ENCODE measurements around the gene RPP25L.
A peak's percentile ranks its signal among the peaks of the same experiment; 100 is the strongest.

RPP25L gene

DNA sequence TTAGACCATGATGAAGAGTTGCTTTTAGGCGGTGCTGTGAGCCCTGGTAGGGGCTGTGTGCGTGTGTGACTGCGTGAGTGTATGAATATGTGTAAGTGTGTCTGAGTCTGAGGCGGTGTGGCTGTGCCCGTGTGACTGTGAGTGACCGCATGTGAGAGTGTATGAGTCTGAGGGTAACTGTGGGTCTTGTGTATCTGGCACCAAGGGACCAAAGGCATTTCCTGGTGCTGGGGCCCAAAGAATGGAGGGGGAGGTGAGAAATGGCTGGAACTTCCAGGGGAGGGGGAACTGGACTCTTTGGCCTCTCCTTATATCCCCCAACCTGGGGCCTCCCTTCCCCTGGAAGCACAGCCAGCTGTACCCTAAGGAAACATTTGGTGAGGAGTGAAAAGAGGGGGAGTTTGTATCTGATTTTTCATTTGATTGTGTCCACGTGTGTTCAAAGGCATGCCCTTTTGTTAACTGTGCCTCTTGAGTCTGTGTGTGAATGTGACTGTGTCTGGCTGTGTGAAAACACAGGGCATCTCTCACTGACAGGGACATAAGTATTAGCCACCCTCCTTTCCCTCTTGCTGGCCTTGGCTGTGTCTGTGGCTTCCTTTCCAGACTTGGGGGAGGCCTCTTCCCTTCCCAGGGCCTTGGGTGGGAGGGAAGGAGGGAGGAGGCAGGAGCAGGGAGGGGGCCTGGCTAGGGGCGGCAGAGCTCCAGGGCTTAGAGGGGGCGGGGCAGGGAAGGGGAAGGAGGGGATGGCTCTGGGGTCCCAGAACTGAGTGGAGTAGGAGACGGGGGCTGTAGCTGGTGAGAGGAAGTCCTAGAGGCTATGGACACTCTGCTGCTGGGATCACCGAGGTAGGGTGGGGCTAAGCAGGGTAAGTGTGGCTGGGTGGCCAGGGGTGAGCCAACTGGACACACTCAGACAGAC lies 41.5 kb upstream of the RPP25L start:
- no peak overlapping the region for H3K4me3 ChIP-seq (ENCODE audit: low read depth, low read length)
- TF ChIP-seq, protein P1, sequence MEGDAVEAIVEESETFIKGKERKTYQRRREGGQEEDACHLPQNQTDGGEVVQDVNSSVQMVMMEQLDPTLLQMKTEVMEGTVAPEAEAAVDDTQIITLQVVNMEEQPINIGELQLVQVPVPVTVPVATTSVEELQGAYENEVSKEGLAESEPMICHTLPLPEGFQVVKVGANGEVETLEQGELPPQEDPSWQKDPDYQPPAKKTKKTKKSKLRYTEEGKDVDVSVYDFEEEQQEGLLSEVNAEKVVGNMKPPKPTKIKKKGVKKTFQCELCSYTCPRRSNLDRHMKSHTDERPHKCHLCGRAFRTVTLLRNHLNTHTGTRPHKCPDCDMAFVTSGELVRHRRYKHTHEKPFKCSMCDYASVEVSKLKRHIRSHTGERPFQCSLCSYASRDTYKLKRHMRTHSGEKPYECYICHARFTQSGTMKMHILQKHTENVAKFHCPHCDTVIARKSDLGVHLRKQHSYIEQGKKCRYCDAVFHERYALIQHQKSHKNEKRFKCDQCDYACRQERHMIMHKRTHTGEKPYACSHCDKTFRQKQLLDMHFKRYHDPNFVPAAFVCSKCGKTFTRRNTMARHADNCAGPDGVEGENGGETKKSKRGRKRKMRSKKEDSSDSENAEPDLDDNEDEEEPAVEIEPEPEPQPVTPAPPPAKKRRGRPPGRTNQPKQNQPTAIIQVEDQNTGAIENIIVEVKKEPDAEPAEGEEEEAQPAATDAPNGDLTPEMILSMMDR (IDR thresholded peaks at IDR 0.05; ENCODE audit: low read depth, low read length), result no peak

DNA sequence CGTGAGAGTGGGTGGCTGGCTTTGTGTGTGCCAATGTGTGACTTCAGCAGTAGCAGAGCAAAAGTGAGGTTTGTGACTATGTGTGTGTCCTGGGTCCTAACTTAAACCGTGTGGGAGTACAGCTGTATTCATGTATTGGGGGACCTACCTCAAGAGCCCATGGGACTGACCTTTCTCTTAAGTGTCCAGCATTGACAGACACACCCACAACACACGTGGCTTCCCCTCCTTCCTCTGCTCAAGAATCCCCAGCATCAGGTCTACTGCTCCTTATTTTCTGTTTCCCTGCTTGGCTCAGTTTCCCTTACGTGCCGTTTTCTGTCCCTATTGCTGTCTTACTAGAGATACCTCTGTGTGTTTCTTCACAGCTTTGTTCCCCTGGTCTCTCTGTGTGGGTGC lies 40.7 kb upstream of the RPP25L start:
- TF ChIP-seq, protein P1 (IDR thresholded peaks at IDR 0.05; ENCODE audit: low read depth, low read length), result no peak
- H3K4me3 ChIP-seq (ENCODE audit: low read depth, low read length), result peak overlapping the region; percentile 63

DNA sequence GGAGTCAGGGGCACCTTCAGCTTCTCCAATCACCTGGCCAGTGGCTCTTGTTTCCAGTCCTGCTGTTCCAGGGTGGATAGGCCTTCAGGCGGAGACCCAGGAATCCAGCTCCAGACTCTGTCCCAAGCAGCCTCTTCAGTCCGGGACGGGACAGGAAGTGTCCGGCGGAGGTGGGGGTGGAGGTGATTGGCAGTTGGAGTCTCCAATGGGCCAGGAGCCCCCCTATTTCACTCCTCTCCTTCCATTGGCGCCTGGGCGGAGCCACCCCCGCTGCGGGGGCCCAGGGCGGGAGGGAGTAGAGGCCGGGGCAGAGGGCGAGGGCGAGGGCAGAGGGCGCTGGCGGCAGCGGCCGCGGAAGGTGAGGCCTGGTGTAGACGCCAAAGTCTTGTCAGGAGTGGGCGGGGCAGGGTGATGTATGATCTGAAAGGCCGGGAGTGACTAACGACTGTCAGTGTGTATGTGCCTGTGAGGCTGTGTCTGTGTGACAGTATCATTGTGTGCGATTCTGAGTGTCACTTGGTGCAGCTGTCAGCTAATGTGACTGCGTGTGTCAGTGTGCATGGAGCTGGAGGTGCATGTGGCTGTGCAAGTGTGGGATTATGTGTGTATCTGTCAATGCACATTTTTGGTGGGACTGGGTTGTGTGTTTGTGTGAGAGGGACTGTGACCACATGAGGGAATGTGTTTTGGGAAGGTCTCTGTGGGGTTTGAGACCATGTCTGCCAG lies 40.1 kb upstream of the RPP25L start, which contains the start of gene IL11RA:
IL11RA (plus strand) TSS at position 310 of the 726 bp plus-strand sequence. CDS start 3,033 bp downstream, outside the sequence.
- TF ChIP-seq, protein P1 (IDR thresholded peaks at IDR 0.05; ENCODE audit: low read depth, low read length), result no peak
- peak within 1 kb of the TSS; percentile 63 for H3K4me3 ChIP-seq (ENCODE audit: low read depth, low read length)

DNA sequence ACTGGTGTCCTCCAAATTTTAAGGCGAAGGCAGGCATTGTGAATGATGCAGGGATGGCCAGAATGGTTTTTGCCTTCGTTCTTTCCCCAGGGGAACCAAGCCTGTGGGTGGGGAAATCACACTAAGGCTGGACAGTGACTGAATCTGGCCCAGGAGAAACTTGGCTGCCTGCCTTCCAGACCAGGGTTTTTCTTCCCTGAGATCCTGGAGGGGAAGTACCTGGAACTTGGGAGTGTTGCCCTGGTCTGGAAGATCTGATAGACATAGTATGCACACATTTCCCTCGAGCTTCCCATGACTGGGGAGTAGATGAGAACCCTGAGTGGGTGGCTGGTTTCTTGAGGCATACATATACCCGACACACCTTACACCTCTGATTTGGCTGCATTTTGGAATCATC lies 39.4 kb upstream of the RPP25L start:
- H3K4me3 ChIP-seq (ENCODE audit: low read depth, low read length), result peak overlapping the region; percentile 63
- TF ChIP-seq, protein P1 (IDR thresholded peaks at IDR 0.05; ENCODE audit: low read depth, low read length), result no peak

DNA sequence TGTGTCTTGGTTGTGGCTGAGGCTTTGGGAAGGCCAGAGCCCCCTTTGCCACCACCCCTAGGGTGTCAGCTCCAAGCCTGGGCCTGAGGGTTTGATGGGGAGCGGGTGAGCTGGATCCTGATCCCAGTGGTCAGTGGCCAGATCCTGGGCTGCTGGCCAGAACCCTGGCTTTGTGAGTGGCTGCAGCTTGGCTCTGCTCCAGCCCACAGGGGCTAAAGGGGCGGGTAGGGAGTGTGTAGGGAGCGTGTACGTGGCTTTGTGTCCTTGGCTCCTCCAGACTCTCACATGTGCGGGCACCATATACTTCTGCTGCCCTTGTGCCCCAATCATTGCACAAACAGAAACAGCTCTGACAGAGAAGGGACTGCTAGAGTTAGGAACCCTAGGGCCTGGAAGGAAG lies 38.9 kb upstream of the RPP25L start:
- no peak overlapping the region for H3K4me3 ChIP-seq (ENCODE audit: low read depth, low read length)
- TF ChIP-seq, protein P1 (IDR thresholded peaks at IDR 0.05; ENCODE audit: low read depth, low read length), result no peak

DNA sequence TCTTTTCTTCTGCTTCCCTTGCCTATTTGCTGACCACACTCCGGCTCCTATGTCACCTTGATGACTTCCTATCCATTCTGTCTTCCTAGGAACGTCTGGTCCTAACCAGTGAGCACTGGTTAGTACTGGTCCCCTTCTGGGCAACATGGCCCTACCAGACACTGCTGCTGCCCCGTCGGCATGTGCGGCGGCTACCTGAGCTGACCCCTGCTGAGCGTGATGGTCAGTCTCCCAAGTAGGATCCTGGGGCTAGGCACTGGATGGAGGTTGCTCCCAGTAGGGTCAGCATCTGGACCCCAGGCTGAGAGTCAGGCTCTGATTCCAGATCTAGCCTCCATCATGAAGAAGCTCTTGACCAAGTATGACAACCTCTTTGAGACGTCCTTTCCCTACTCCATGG lies 36.8 kb upstream of the RPP25L start:
- H3K4me3 ChIP-seq (ENCODE audit: low read depth, low read length), result no peak overlapping the region
- TF ChIP-seq, protein P1 (IDR thresholded peaks at IDR 0.05; ENCODE audit: low read depth, low read length), result no peak

DNA sequence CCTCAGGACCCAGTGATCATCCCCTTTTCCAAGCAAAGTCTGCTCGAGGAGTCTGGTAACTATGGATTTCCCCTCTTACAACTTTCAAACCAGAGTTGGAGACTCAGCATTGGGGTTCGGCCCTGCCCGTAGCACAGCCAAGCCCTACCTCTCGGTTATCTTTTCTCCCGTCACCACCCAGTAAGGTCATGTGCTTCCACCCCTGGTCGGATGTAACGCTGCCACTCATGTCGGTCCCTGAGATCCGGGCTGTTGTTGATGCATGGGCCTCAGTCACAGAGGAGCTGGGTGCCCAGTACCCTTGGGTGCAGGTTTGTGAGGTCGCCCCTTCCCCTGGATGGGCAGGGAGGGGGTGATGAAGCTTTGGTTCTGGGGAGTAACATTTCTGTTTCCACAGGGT lies 35.8 kb upstream of the RPP25L start:
- TF ChIP-seq, protein P1 (IDR thresholded peaks at IDR 0.05; ENCODE audit: low read depth, low read length), result no peak

More for the DNA sequence above, 35.8 kb upstream of the RPP25L start:
- H3K4me3 ChIP-seq (ENCODE audit: low read depth, low read length), result peak overlapping the region; percentile 80
